ENCODE measurements around the gene KRTAP9-1.

- TF ChIP-seq CTCF (IDR thresholded peaks at IDR 0.05 in 8 of 11, conservative IDR thresholded peaks at IDR 0.05 in 3 of 11): no peak
- TF ChIP-seq POLR2AphosphoS5 (IDR thresholded peaks at IDR 0.05): no peak
- TF ChIP-seq POLR2A (IDR thresholded peaks at IDR 0.05): no peak
Observed at GRCh38 chr17:41177727-41178271, 11.9 kb upstream of the KRTAP9-1 start, which contains the start of gene KRTAP4-2.
